H9 (cell line): Measurements from ENCODE around the gene SEC23B. TPM values are rescaled to one million over a fixed set of nuclear protein-coding genes. Genes with fewer than 3 reads are reported as not detected.
A peak's percentile ranks its signal among the peaks of the same experiment; 100 is the strongest.

Source experiments
- DNase-seq: peaks from one replicate; pipeline ENCODE4 v3.0.0-alpha.2; 2017
- H2AFZ ChIP-seq: one replicate; pipeline ENCODE4 v1.6.1; 2013; ENCODE audit warnings: mild to moderate bottlenecking, low read length, control low read depth, moderate library complexity
- H2AK5ac ChIP-seq: 2 replicates; pipeline ENCODE4 v1.6.1; 2013; ENCODE audit warnings: low read length, control low read depth, mixed read lengths; ENCODE audit not compliant: insufficient read length
- H2BK120ac ChIP-seq: one replicate; pipeline ENCODE4 v1.6.1; 2013; ENCODE audit warnings: low read depth, mild to moderate bottlenecking, low read length, control low read depth, inconsistent platforms; ENCODE audit not compliant: poor library complexity, severe bottlenecking
- H2BK12ac ChIP-seq: 2 replicates; pipeline ENCODE4 v1.6.1; 2013; ENCODE audit warnings: low read length, control low read depth, mixed read lengths, low read depth; ENCODE audit not compliant: insufficient read length
- H2BK15ac ChIP-seq: 2 replicates; pipeline ENCODE4 v1.6.1; 2013; ENCODE audit warnings: low read depth, low read length, control low read depth
- H2BK20ac ChIP-seq: one replicate; pipeline ENCODE4 v1.6.1; 2013; ENCODE audit warnings: low read depth, mild to moderate bottlenecking, low read length, control low read depth, inconsistent platforms; ENCODE audit not compliant: poor library complexity, severe bottlenecking
- H2BK5ac ChIP-seq: 2 replicates; pipeline ENCODE4 v1.6.1; 2013; ENCODE audit warnings: low read length, control low read depth, mixed read lengths; ENCODE audit not compliant: insufficient read length
- H3K14ac ChIP-seq: 2 replicates; pipeline ENCODE4 v1.6.1; 2013; ENCODE audit warnings: low read length, control low read depth; ENCODE audit not compliant: insufficient read depth
- H3K18ac ChIP-seq: 2 replicates; pipeline ENCODE4 v1.6.1; 2013; ENCODE audit warnings: low read depth, mild to moderate bottlenecking, mixed read lengths, low read length, control low read depth; ENCODE audit not compliant: insufficient read length
- H3K23ac ChIP-seq: 2 replicates; pipeline ENCODE4 v1.6.1; 2013; ENCODE audit warnings: low read length, control low read depth, mixed read lengths, low read depth; ENCODE audit not compliant: insufficient read length
- H3K23me2 ChIP-seq: 2 replicates; pipeline ENCODE4 v1.6.1; 2013; ENCODE audit warnings: low read depth, mild to moderate bottlenecking, mixed read lengths, low read length, control low read depth; ENCODE audit not compliant: insufficient read length, poor library complexity, severe bottlenecking
- H3K27ac ChIP-seq: 2 replicates; pipeline ENCODE4 v1.5.1; 2013; ENCODE audit warnings: low read length, control low read depth, mixed read lengths, low read depth; ENCODE audit not compliant: insufficient read length
- H3K27me3 ChIP-seq: 2 replicates; pipeline ENCODE4 v1.6.1; 2013; ENCODE audit warnings: low read length, control low read depth, inconsistent platforms; ENCODE audit not compliant: insufficient read depth
- H3K4ac ChIP-seq: 2 replicates; pipeline ENCODE4 v1.6.1; 2013; ENCODE audit warnings: low read depth, mild to moderate bottlenecking, control low read depth, inconsistent platforms, low read length, moderate library complexity
- H3K4me1 ChIP-seq: 2 replicates; pipeline ENCODE4 v1.6.1; 2013; ENCODE audit warnings: low read length, control low read depth, inconsistent platforms; ENCODE audit not compliant: insufficient read depth
- H3K4me2 ChIP-seq: 2 replicates; pipeline ENCODE4 v1.6.1; 2013; ENCODE audit warnings: low read length, control low read depth, mixed read lengths; ENCODE audit not compliant: insufficient read length, insufficient read depth
- H3K56ac ChIP-seq: 2 replicates; pipeline ENCODE4 v1.6.1; 2013; ENCODE audit warnings: low read depth, mild to moderate bottlenecking, mixed read lengths, low read length, control low read depth; ENCODE audit not compliant: insufficient read length
- H3K79me1 ChIP-seq: 2 replicates; pipeline ENCODE4 v1.6.1; 2013; ENCODE audit warnings: low read depth, mild to moderate bottlenecking, moderate library complexity, low read length, control low read depth, inconsistent platforms; ENCODE audit not compliant: insufficient read depth, poor library complexity, severe bottlenecking
- H3K79me2 ChIP-seq: 2 replicates; pipeline ENCODE4 v1.6.1; 2013; ENCODE audit warnings: low read length, control low read depth, inconsistent platforms; ENCODE audit not compliant: insufficient read depth
- H3K9ac ChIP-seq: 2 replicates; pipeline ENCODE4 v1.6.1; 2013; ENCODE audit warnings: low read length, control low read depth, mixed read lengths; ENCODE audit not compliant: insufficient read length; ENCODE audit errors: extremely low read depth
- H3K9me3 ChIP-seq: one replicate; pipeline ENCODE4 v1.6.1; 2013; ENCODE audit warnings: low read depth, low read length, inconsistent platforms; ENCODE audit not compliant: control insufficient read depth
- H3T11ph ChIP-seq: one replicate; pipeline ENCODE4 v1.6.1; 2013; ENCODE audit warnings: mild to moderate bottlenecking, low read length, control low read depth, inconsistent platforms
- H4K20me1 ChIP-seq: one replicate; pipeline ENCODE4 v1.6.1; 2013; ENCODE audit not compliant: control insufficient read depth, insufficient read length, insufficient read depth
- H4K5ac ChIP-seq: 2 replicates; pipeline ENCODE4 v1.6.1; 2013; ENCODE audit warnings: low read depth, mild to moderate bottlenecking, mixed read lengths, low read length, control low read depth; ENCODE audit not compliant: insufficient read length
- H4K8ac ChIP-seq: replicated peaks from 2 replicates; pipeline ENCODE4 v1.6.1; 2013; ENCODE audit warnings: low read length, control low read depth, mixed read lengths, low read depth; ENCODE audit not compliant: insufficient read length
- H4K91ac ChIP-seq: 2 replicates; pipeline ENCODE4 v1.6.1; 2013; ENCODE audit warnings: low read depth, mild to moderate bottlenecking, moderate library complexity, mixed read lengths, low read length, control low read depth; ENCODE audit not compliant: insufficient read length
- H3K27ac Mint-ChIP-seq, 3 experiments: 2 replicates in 2 of 3; 3 replicates in 1 of 3; pipeline ENCODE4 v1.8.0; 2020 to 2021; ENCODE audit warnings: mixed read lengths in 3 of 3, mild to moderate bottlenecking in 1 of 3, moderate library complexity in 1 of 3
- H3K27me3 Mint-ChIP-seq: 2 replicates; pipeline ENCODE4 v1.8.0; 2021; ENCODE audit warnings: low read depth, mild to moderate bottlenecking, moderate library complexity, mixed read lengths
- H3K36me3 Mint-ChIP-seq, 3 experiments: 2 replicates in 2 of 3; 3 replicates in 1 of 3; pipeline ENCODE4 v1.8.0; 2020 to 2021; ENCODE audit warnings: low read depth in 3 of 3, mixed read lengths in 3 of 3; ENCODE audit not compliant: insufficient read depth in 1 of 3
- H3K4me1 Mint-ChIP-seq, 2 experiments: 2 replicates each; pipeline ENCODE4 v1.8.0; 2020; ENCODE audit warnings: mixed read lengths in 2 of 2
- H3K4me3 Mint-ChIP-seq, 2 experiments: 2 replicates in 1 of 2; 3 replicates in 1 of 2; pipeline ENCODE4 v1.8.0; 2020 to 2021; ENCODE audit warnings: mild to moderate bottlenecking in 2 of 2, mixed read lengths in 2 of 2, moderate library complexity in 1 of 2
- H3K9me3 Mint-ChIP-seq, 2 experiments: 2 replicates in 1 of 2; 3 replicates in 1 of 2; pipeline ENCODE4 v1.8.0; 2020; ENCODE audit warnings: mild to moderate bottlenecking in 2 of 2, mixed read lengths in 2 of 2, moderate library complexity in 1 of 2
- WGBS: extraction: QIAGEN DNeasy Blood & Tissue Kit; methylation state at CpG from one replicate; pipeline ENCODE4 v1.1.7; 2013; ENCODE audit warnings: missing lambda C conversion rate, low lambda C conversion rate, mixed read lengths; ENCODE audit not compliant: insufficient read length; ENCODE audit errors: extremely low coverage; 5-methylcytosine and 5-hydroxymethylcytosine counted together
- total RNA-seq: library from RNA; stranded (reverse); gene quantifications from 2 replicates; pipeline ENCODE4 v1.2.1, GENCODE V29; 2021
- TF ChIP-seq, protein P1 (sequence below): fragments of 200-600 bp; sonication (generic); conservative IDR thresholded peaks from 3 replicates; pipeline ENCODE4 v1.8.0; 2021; ENCODE audit warnings: antibody characterized with exemption, mild to moderate bottlenecking

Gene SEC23B
- total RNA-seq, 1 experiment from 2014 or later = 65.9 TPM

GRCh38 chr20:18466574-18466893 lies 41.2 kb upstream of the SEC23B start:
- no peak overlapping the region for H3T11ph ChIP-seq
- Mint-ChIP-seq H3K27me3 (no peaks in the 10 kb centered on the region), H3K4me1 (peaks cover 10 to 13% of the 10 kb centered on the region in 2 experiments), H3K36me3 (peaks cover 0 to 7% (median 5%) of the 10 kb centered on the region in 3 experiments; a peak in 3 of 7 replicates), H3K9me3 (no peaks in the 10 kb centered on the region), H3K27ac (peak overlapping the region; percentile 100; a peak in 6 of 7 replicates), H3K4me3 (peak overlapping the region; percentile 98 to 99)
- no peak overlapping the region for H4K8ac ChIP-seq
- no peak overlapping the region for H2BK12ac ChIP-seq
- no peaks in the 10 kb centered on the region for H4K20me1 ChIP-seq
- no peak overlapping the region for H4K5ac ChIP-seq
- H3K56ac ChIP-seq = no peak overlapping the region
- no peak for DNase-seq
- H3K23ac ChIP-seq = no peak overlapping the region
- no peak overlapping the region for H2AK5ac ChIP-seq
- peaks cover 9% of the 10 kb centered on the region for H3K79me2 ChIP-seq
- no peaks in the 10 kb centered on the region for H3K9me3 ChIP-seq
- peak overlapping the region; percentile 77 for H3K9ac ChIP-seq
- H2AFZ ChIP-seq = no peak overlapping the region
- TF ChIP-seq, protein P1, sequence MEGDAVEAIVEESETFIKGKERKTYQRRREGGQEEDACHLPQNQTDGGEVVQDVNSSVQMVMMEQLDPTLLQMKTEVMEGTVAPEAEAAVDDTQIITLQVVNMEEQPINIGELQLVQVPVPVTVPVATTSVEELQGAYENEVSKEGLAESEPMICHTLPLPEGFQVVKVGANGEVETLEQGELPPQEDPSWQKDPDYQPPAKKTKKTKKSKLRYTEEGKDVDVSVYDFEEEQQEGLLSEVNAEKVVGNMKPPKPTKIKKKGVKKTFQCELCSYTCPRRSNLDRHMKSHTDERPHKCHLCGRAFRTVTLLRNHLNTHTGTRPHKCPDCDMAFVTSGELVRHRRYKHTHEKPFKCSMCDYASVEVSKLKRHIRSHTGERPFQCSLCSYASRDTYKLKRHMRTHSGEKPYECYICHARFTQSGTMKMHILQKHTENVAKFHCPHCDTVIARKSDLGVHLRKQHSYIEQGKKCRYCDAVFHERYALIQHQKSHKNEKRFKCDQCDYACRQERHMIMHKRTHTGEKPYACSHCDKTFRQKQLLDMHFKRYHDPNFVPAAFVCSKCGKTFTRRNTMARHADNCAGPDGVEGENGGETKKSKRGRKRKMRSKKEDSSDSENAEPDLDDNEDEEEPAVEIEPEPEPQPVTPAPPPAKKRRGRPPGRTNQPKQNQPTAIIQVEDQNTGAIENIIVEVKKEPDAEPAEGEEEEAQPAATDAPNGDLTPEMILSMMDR = no peak
- no peak overlapping the region for H4K91ac ChIP-seq
- H3K18ac ChIP-seq = no peak overlapping the region
- H3K27ac ChIP-seq = no peak overlapping the region
- peak overlapping the region; percentile 100 for H3K4me2 ChIP-seq
- peaks cover 11% of the 10 kb centered on the region for H3K23me2 ChIP-seq
- H2BK5ac ChIP-seq = no peak overlapping the region
- H2BK15ac ChIP-seq = no peak overlapping the region
- peaks cover 4% of the 10 kb centered on the region for H3K79me1 ChIP-seq
- WGBS = no CpG with 5 or more reads among the region's 15 CpGs
- H3K4me1 ChIP-seq = no peaks in the 10 kb centered on the region
- H2BK120ac ChIP-seq = no peak overlapping the region
- no peak overlapping the region for H3K14ac ChIP-seq
- H3K4ac ChIP-seq = no peak overlapping the region
- H3K27me3 ChIP-seq = no peaks in the 10 kb centered on the region
- no peak overlapping the region for H2BK20ac ChIP-seq
